Measurements from ENCODE around the gene RET.

The RET gene

GRCh38 chr10:43110338-43111071, 33.6 kb downstream of the RET start:
- Histone ChIP-seq H3K4me1 (peaks cover 5% of the 10 kb centered on the region), H3K27me3 (ENCODE audit: control insufficient read depth, insufficient read depth, low read length) (no peaks in the 10 kb centered on the region), H3K36me3 (ENCODE audit: control insufficient read depth, insufficient read depth, low read length) (no peaks in the 10 kb centered on the region), H3K4me3 (ENCODE audit: low read depth, low read length) (no peak overlapping the region), H3K27ac (no peak overlapping the region), H2AFZ (no peak overlapping the region), H3K9ac (no peak overlapping the region), H3K4me2 (ENCODE audit: low read length) (no peak overlapping the region), H3K79me2 (no peaks in the 10 kb centered on the region), H3K9me3 (ENCODE audit: control insufficient read depth, low read length) (no peaks in the 10 kb centered on the region)
- no peak for TF ChIP-seq CTCF (IDR thresholded peaks at IDR 0.05)

GRCh38 chr10:43111101-43111500, 34.2 kb downstream of the RET start:
- Histone ChIP-seq H3K4me2 (ENCODE audit: low read length) (no peak overlapping the region), H3K36me3 (ENCODE audit: control insufficient read depth, insufficient read depth, low read length) (no peaks in the 10 kb centered on the region), H2AFZ (no peak overlapping the region), H3K4me3 (ENCODE audit: low read depth, low read length) (no peak overlapping the region), H3K9ac (no peak overlapping the region), H3K27ac (no peak overlapping the region), H3K4me1 (no peaks in the 10 kb centered on the region), H3K27me3 (ENCODE audit: control insufficient read depth, insufficient read depth, low read length) (no peaks in the 10 kb centered on the region), H3K9me3 (ENCODE audit: control insufficient read depth, low read length) (no peaks in the 10 kb centered on the region), H3K79me2 (no peaks in the 10 kb centered on the region)
- TF ChIP-seq CTCF (IDR thresholded peaks at IDR 0.05), result no peak

GRCh38 chr10:43111921-43112607, 35.2 kb downstream of the RET start:
- Histone ChIP-seq H3K4me2 (ENCODE audit: low read length) (no peak overlapping the region), H3K9ac (no peak overlapping the region), H3K36me3 (ENCODE audit: control insufficient read depth, insufficient read depth, low read length) (no peaks in the 10 kb centered on the region), H3K27me3 (ENCODE audit: control insufficient read depth, insufficient read depth, low read length) (no peaks in the 10 kb centered on the region), H2AFZ (no peak overlapping the region), H3K27ac (no peak overlapping the region), H3K79me2 (no peaks in the 10 kb centered on the region), H3K4me3 (ENCODE audit: low read depth, low read length) (no peak overlapping the region), H3K4me1 (no peaks in the 10 kb centered on the region), H3K9me3 (ENCODE audit: control insufficient read depth, low read length) (no peaks in the 10 kb centered on the region)
- TF ChIP-seq CTCF (IDR thresholded peaks at IDR 0.05), result no peak

GRCh38 chr10:43112608-43112961, 35.7 kb downstream of the RET start:
- no peaks in the 10 kb centered on the region for H3K4me1 ChIP-seq
- no peaks in the 10 kb centered on the region for H3K79me2 ChIP-seq
- H3K4me3 ChIP-seq (ENCODE audit: low read depth, low read length), result no peak overlapping the region
- no peak for TF ChIP-seq CTCF (IDR thresholded peaks at IDR 0.05)
- H3K9ac ChIP-seq, result no peak overlapping the region
- no peak overlapping the region for H2AFZ ChIP-seq
- no peaks in the 10 kb centered on the region for H3K36me3 ChIP-seq (ENCODE audit: control insufficient read depth, insufficient read depth, low read length)
- no peak overlapping the region for H3K4me2 ChIP-seq (ENCODE audit: low read length)
- no peaks in the 10 kb centered on the region for H3K9me3 ChIP-seq (ENCODE audit: control insufficient read depth, low read length)
- no peak overlapping the region for H3K27ac ChIP-seq
- no peaks in the 10 kb centered on the region for H3K27me3 ChIP-seq (ENCODE audit: control insufficient read depth, insufficient read depth, low read length)
